ENCODE data around the gene KRT33B. TPM values are rescaled to one million over a fixed set of nuclear protein-coding genes. Genes with fewer than 3 reads are reported as not detected.
A peak's percentile ranks its signal among the peaks of the same experiment; 100 is the strongest.

KRT33B gene
- total RNA-seq, 1 experiment from 2014 or later = not detected

- Mint-ChIP-seq H3K27ac (no peak overlapping the region), H3K4me3 (no peak overlapping the region), H3K36me3 (ENCODE audit: insufficient read depth in 1 of 3, low read depth in 3 of 3) (no peaks in the 10 kb centered on the region), H3K9me3 (no peaks in the 10 kb centered on the region), H3K4me1 (peaks cover 20 to 22% of the 10 kb centered on the region in 2 experiments), H3K27me3 (ENCODE audit: low read depth) (peaks cover 5% of the 10 kb centered on the region)
- H4K5ac ChIP-seq (ENCODE audit: insufficient read length, low read depth, low read length) = no peak overlapping the region
- H3K4me1 ChIP-seq (ENCODE audit: insufficient read depth, low read length) = peaks cover 4% of the 10 kb centered on the region
- no peak overlapping the region for H2AK5ac ChIP-seq (ENCODE audit: insufficient read length, low read length)
- TF ChIP-seq CTCF (conservative IDR thresholded peaks at IDR 0.05) = peak; percentile 81
- H3K18ac ChIP-seq (ENCODE audit: insufficient read length, low read depth, low read length) = no peak overlapping the region
- H2BK12ac ChIP-seq (ENCODE audit: insufficient read length, low read depth, low read length) = no peak overlapping the region
- H3K4me2 ChIP-seq (ENCODE audit: insufficient read depth, insufficient read length, low read length) = no peak overlapping the region
- no peak overlapping the region for H2BK15ac ChIP-seq (ENCODE audit: low read depth, low read length)
- no peak overlapping the region for H2BK5ac ChIP-seq (ENCODE audit: insufficient read length, low read length)
- H2BK120ac ChIP-seq (ENCODE audit: low read depth, low read length, poor library complexity, severe bottlenecking) = no peak overlapping the region
- no peak overlapping the region for H2BK20ac ChIP-seq (ENCODE audit: low read depth, low read length, poor library complexity, severe bottlenecking)
- H4K91ac ChIP-seq (ENCODE audit: insufficient read length, low read depth, low read length) = no peak overlapping the region
- no peak overlapping the region for H3K23ac ChIP-seq (ENCODE audit: insufficient read length, low read depth, low read length)
- no peak overlapping the region for H3K4ac ChIP-seq (ENCODE audit: low read depth, low read length)
- no CpG with 5 or more reads among the region's 4 CpGs for WGBS (ENCODE audit: extremely low coverage, insufficient read length, low lambda C conversion rate)
- H3K27ac ChIP-seq (ENCODE audit: insufficient read length, low read depth, low read length) = no peak overlapping the region
- no peaks in the 10 kb centered on the region for H3K23me2 ChIP-seq (ENCODE audit: insufficient read length, low read depth, low read length, poor library complexity, severe bottlenecking)
- no peaks in the 10 kb centered on the region for H3K27me3 ChIP-seq (ENCODE audit: insufficient read depth, low read length)
- H2AFZ ChIP-seq (ENCODE audit: low read length) = no peak overlapping the region
- H3K79me1 ChIP-seq (ENCODE audit: insufficient read depth, low read depth, low read length, poor library complexity, severe bottlenecking) = no peaks in the 10 kb centered on the region
- H3K56ac ChIP-seq (ENCODE audit: insufficient read length, low read depth, low read length) = no peak overlapping the region
- no peak overlapping the region for H4K8ac ChIP-seq (replicated peaks; ENCODE audit: insufficient read length, low read depth, low read length)
- no peak overlapping the region for H3K14ac ChIP-seq (ENCODE audit: insufficient read depth, low read length)
- no peak overlapping the region for H3K9ac ChIP-seq (ENCODE audit: extremely low read depth, insufficient read length, low read length)
- H3K9me3 ChIP-seq (ENCODE audit: control insufficient read depth, low read depth, low read length) = no peaks in the 10 kb centered on the region
- no peaks in the 10 kb centered on the region for H3K79me2 ChIP-seq (ENCODE audit: insufficient read depth, low read length)
- H3T11ph ChIP-seq (ENCODE audit: low read length) = no peak overlapping the region
- no peaks in the 10 kb centered on the region for H4K20me1 ChIP-seq (ENCODE audit: control insufficient read depth, insufficient read depth, insufficient read length)
- DNase-seq = peak; percentile 88
Measured at GRCh38 chr17:41417576-41418015, 48.0 kb upstream of the KRT33B start.

Measured in H9 (cell line).